Nephron (organoid): Measurements from ENCODE around the gene MAP3K20.

Source experiments
- H3K27ac Mint-ChIP-seq, 3 experiments: 2 replicates each; pipeline ENCODE4 v1.8.0; 2020; ENCODE audit warnings: mixed read lengths in 3 of 3, mild to moderate bottlenecking in 2 of 3, moderate library complexity in 1 of 3
- H3K27me3 Mint-ChIP-seq: 2 replicates; pipeline ENCODE4 v1.8.0; 2021; ENCODE audit warnings: low read depth, mild to moderate bottlenecking, moderate library complexity, mixed read lengths
- H3K36me3 Mint-ChIP-seq: 2 replicates; pipeline ENCODE4 v1.8.0; 2020; ENCODE audit warnings: low read depth, mixed read lengths
- H3K4me1 Mint-ChIP-seq: 2 replicates; pipeline ENCODE4 v1.8.0; 2020; ENCODE audit warnings: mixed read lengths
- H3K4me3 Mint-ChIP-seq, 3 experiments: 2 replicates each; pipeline ENCODE4 v1.8.0; 2020; ENCODE audit warnings: mild to moderate bottlenecking in 3 of 3, mixed read lengths in 3 of 3, moderate library complexity in 2 of 3
- H3K9me3 Mint-ChIP-seq: 2 replicates; pipeline ENCODE4 v1.8.0; 2020; ENCODE audit warnings: mixed read lengths
- CTCF ChIP-seq, 3 experiments: fragments of 200-600 bp; sonication (generic); IDR thresholded peaks; one replicate each; pipeline ENCODE4 v1.5.0; 2021; ENCODE audit warnings: antibody characterized with exemption in 3 of 3; ENCODE audit not compliant: unreplicated experiment in 3 of 3

MAP3K20 gene

GRCh38 chr2:173218326-173219056, 142.8 kb downstream of the MAP3K20 start:
- Mint-ChIP-seq H3K4me1 (peaks cover 26% of the 10 kb centered on the region), H3K4me3 (peak overlapping the region in 2 of 3 experiments; percentile 20 to 22), H3K36me3 (peaks cover 5% of the 10 kb centered on the region), H3K9me3 (no peaks in the 10 kb centered on the region), H3K27me3 (no peaks in the 10 kb centered on the region), H3K27ac (peak overlapping the region; percentile 26 to 78 (median 74))
- TF ChIP-seq CTCF (IDR thresholded peaks at IDR 0.05; ENCODE audit: unreplicated experiment in 3 of 3), result no peak

GRCh38 chr2:173221132-173221695, 145.6 kb downstream of the MAP3K20 start:
- TF ChIP-seq CTCF (IDR thresholded peaks at IDR 0.05; ENCODE audit: unreplicated experiment in 3 of 3), result no peak
- peaks cover 5% of the 10 kb centered on the region for H3K36me3 Mint-ChIP-seq
- H3K27me3 Mint-ChIP-seq, result no peaks in the 10 kb centered on the region
- H3K27ac Mint-ChIP-seq, result peak overlapping the region in 1 of 3 experiments; percentile 9
- H3K9me3 Mint-ChIP-seq, result no peaks in the 10 kb centered on the region
- no peak overlapping the region for H3K4me3 Mint-ChIP-seq
- peaks cover 18% of the 10 kb centered on the region for H3K4me1 Mint-ChIP-seq

GRCh38 chr2:173221937-173222594, 146.4 kb downstream of the MAP3K20 start:
- Mint-ChIP-seq H3K4me1 (peaks cover 25% of the 10 kb centered on the region), H3K27ac (no peak overlapping the region), H3K36me3 (peaks cover 5% of the 10 kb centered on the region)

GRCh38 chr2:173223871-173224270, 148.2 kb downstream of the MAP3K20 start:
- TF ChIP-seq CTCF (IDR thresholded peaks at IDR 0.05; ENCODE audit: unreplicated experiment in 3 of 3), result no peak
- Mint-ChIP-seq H3K4me3 (no peak overlapping the region), H3K27ac (no peak overlapping the region), H3K9me3 (no peaks in the 10 kb centered on the region), H3K27me3 (no peaks in the 10 kb centered on the region), H3K36me3 (peaks cover 5% of the 10 kb centered on the region), H3K4me1 (peaks cover 30% of the 10 kb centered on the region)

More at GRCh38 chr2:173221937-173222594, 146.4 kb downstream of the MAP3K20 start:
- no peak for TF ChIP-seq CTCF (IDR thresholded peaks at IDR 0.05; ENCODE audit: unreplicated experiment in 3 of 3)
- Mint-ChIP-seq H3K4me3 (no peak overlapping the region), H3K9me3 (no peaks in the 10 kb centered on the region), H3K27me3 (no peaks in the 10 kb centered on the region)

GRCh38 chr2:173226899-173227698, 151.5 kb downstream of the MAP3K20 start:
- peaks cover 36% of the 10 kb centered on the region for H3K4me1 Mint-ChIP-seq
- H3K27ac Mint-ChIP-seq, result peak overlapping the region; percentile 47 to 72 (median 56)
- H3K9me3 Mint-ChIP-seq, result no peaks in the 10 kb centered on the region
- H3K27me3 Mint-ChIP-seq, result no peaks in the 10 kb centered on the region
- peaks cover 6% of the 10 kb centered on the region for H3K36me3 Mint-ChIP-seq
- no peak overlapping the region for H3K4me3 Mint-ChIP-seq
- no peak for TF ChIP-seq CTCF (IDR thresholded peaks at IDR 0.05; ENCODE audit: unreplicated experiment in 3 of 3)
